ENCODE results near the gene FCN3. TPM values are rescaled to one million over a fixed set of nuclear protein-coding genes. Genes with fewer than 3 reads are reported as not detected.

The FCN3 gene
- total and polyA plus RNA-seq, 9 of the 15 experiments (the other 6 are each of a cell fraction or from before 2014, with no cell fraction given): 0.49 TPM; not detected in 8

DNA sequence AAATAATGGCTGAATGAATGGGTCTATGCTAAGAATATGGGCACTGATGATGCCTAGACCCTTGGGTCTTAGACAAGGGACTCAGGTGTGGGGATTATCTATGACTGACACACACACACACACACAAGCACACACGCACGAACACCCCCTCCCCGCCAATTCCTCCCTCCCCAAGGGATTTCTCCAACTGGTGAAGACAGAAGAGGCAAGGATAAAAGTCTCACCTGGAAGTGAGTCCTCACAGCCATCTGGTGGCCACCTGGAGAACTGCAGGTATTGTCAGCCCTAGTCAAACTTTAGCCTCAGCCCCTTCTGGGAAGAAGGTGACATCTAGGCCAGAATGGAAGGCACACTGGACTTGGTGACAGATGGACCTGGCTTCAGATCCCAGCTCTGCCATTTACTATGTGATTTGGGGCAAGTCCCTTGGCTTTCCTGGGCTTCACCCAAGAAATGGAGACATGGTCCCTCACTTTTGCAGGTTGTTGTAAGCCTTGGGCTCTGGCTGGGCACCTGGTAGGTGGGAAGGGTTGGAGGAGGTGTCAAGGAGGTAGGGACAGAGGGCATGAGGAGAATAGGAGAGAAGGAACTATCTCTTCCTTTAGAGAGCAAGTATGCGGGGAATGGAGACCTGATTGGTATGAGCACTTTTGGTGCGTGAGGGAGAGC, 13.8 kb upstream of the FCN3 start (continued):
- TF ChIP-seq SP2 (IDR thresholded peaks at IDR 0.05; ENCODE audit: extremely low read depth, low read depth, low read length, poor library complexity, severe bottlenecking) (no peak), ZNF232 (CRISPR knock-in tag; IDR thresholded peaks at IDR 0.05) (no peak), TEAD4 (IDR thresholded peaks at IDR 0.05; ENCODE audit: low read length) (0 out of 2 replicates have a peak, but pooled peaks have one; percentile 13), TEAD4 (CRISPR knock-in tag; IDR thresholded peaks at IDR 0.05; ENCODE audit: borderline replicate concordance) (no peak), MYNN (IDR thresholded peaks at IDR 0.05) (peak; percentile 57; the same call in 1 of the 2 replicates), MYNN (CRISPR knock-in tag; IDR thresholded peaks at IDR 0.05) (no peak), CHD4 (IDR thresholded peaks at IDR 0.05; ENCODE audit: insufficient read depth, insufficient replicate concordance, low read depth, low read length, poor library complexity, severe bottlenecking) (no peak), HLTF (IDR thresholded peaks at IDR 0.05) (no peak), PHB2 (IDR thresholded peaks at IDR 0.05; ENCODE audit: low read depth) (no peak), TARDBP (IDR thresholded peaks at IDR 0.05) (no peak), NR3C1 (CRISPR knock-in tag; IDR thresholded peaks at IDR 0.05) (no peak), NR2C2 (CRISPR knock-in tag; IDR thresholded peaks at IDR 0.05) (0 out of 2 replicates have a peak, but pooled peaks have one; percentile 48), NR2C2 (tag; IDR thresholded peaks at IDR 0.05) (no peak), PYGO2 (tag; IDR thresholded peaks at IDR 0.05) (no peak), POLR3A (IDR thresholded peaks at IDR 0.05; ENCODE audit: borderline replicate concordance, extremely low read depth, insufficient read depth, insufficient read length) (no peak), RFX5 (IDR thresholded peaks at IDR 0.05; ENCODE audit: low read depth, low read length) (no peak), XRCC5 (IDR thresholded peaks at IDR 0.05; ENCODE audit: low read depth, low read length) (peak; percentile 57; the same call in 1 of the 2 replicates), CREM (IDR thresholded peaks at IDR 0.05; ENCODE audit: low read depth) (peak; percentile 19; the same call in 1 of the 2 replicates), BRD9 (IDR thresholded peaks at IDR 0.05; ENCODE audit: low read depth, partially characterized antibody) (no peak)
- TF ChIP-seq, protein P1, sequence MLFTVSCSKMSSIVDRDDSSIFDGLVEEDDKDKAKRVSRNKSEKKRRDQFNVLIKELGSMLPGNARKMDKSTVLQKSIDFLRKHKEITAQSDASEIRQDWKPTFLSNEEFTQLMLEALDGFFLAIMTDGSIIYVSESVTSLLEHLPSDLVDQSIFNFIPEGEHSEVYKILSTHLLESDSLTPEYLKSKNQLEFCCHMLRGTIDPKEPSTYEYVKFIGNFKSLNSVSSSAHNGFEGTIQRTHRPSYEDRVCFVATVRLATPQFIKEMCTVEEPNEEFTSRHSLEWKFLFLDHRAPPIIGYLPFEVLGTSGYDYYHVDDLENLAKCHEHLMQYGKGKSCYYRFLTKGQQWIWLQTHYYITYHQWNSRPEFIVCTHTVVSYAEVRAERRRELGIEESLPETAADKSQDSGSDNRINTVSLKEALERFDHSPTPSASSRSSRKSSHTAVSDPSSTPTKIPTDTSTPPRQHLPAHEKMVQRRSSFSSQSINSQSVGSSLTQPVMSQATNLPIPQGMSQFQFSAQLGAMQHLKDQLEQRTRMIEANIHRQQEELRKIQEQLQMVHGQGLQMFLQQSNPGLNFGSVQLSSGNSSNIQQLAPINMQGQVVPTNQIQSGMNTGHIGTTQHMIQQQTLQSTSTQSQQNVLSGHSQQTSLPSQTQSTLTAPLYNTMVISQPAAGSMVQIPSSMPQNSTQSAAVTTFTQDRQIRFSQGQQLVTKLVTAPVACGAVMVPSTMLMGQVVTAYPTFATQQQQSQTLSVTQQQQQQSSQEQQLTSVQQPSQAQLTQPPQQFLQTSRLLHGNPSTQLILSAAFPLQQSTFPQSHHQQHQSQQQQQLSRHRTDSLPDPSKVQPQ (CRISPR knock-in tag; IDR thresholded peaks at IDR 0.05; ENCODE audit: borderline replicate concordance): no peak
- TF ChIP-seq, protein P2, sequence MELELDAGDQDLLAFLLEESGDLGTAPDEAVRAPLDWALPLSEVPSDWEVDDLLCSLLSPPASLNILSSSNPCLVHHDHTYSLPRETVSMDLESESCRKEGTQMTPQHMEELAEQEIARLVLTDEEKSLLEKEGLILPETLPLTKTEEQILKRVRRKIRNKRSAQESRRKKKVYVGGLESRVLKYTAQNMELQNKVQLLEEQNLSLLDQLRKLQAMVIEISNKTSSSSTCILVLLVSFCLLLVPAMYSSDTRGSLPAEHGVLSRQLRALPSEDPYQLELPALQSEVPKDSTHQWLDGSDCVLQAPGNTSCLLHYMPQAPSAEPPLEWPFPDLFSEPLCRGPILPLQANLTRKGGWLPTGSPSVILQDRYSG (tag; conservative IDR thresholded peaks at IDR 0.05; ENCODE audit: low read depth): no peak
- TF ChIP-seq, protein P3, sequence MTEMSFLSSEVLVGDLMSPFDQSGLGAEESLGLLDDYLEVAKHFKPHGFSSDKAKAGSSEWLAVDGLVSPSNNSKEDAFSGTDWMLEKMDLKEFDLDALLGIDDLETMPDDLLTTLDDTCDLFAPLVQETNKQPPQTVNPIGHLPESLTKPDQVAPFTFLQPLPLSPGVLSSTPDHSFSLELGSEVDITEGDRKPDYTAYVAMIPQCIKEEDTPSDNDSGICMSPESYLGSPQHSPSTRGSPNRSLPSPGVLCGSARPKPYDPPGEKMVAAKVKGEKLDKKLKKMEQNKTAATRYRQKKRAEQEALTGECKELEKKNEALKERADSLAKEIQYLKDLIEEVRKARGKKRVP (CRISPR knock-in tag; IDR thresholded peaks at IDR 0.05): no peak
- TF ChIP-seq, protein P4, sequence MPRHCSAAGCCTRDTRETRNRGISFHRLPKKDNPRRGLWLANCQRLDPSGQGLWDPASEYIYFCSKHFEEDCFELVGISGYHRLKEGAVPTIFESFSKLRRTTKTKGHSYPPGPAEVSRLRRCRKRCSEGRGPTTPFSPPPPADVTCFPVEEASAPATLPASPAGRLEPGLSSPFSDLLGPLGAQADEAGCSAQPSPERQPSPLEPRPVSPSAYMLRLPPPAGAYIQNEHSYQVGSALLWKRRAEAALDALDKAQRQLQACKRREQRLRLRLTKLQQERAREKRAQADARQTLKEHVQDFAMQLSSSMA (CRISPR knock-in tag; IDR thresholded peaks at IDR 0.05): no peak
